ENCODE data around the gene EPHB1. TPM values are rescaled to one million over a fixed set of nuclear protein-coding genes. Genes with fewer than 3 reads are reported as not detected.

The EPHB1 gene
- total RNA-seq, 1 experiment from 2014 or later: 2.8 TPM

DNA sequence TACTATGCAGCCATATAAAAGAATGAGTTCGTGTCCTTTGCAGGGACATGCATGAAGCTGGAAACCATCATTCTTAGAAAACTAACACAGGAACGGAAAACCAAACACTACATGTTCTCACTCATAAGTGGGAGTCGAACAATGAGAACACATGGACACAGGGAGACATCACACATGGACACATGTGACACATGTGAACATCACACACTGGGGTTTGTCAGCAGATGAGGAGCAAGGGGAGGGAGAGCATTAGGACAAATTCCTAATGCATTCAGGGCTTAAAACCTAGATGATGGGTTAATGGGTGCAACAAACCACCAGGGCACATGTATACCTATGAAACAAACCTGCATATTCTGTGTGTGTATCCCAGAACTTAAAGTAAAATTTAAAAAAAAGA lies 408.0 kb downstream of the EPHB1 start:
- H3K4me3 Mint-ChIP-seq: no peak overlapping the region
- Histone ChIP-seq H3K4me1 (ENCODE audit: insufficient read depth, low read length) (no peaks in the 10 kb centered on the region), H3K9me3 (ENCODE audit: control insufficient read depth, low read depth, low read length) (no peaks in the 10 kb centered on the region), H3K27me3 (ENCODE audit: insufficient read depth, low read length) (no peaks in the 10 kb centered on the region), H2AFZ (ENCODE audit: low read length) (no peak overlapping the region), H3T11ph (ENCODE audit: low read length) (no peak overlapping the region), H3K23ac (ENCODE audit: insufficient read length, low read depth, low read length) (no peak overlapping the region), H3K4ac (ENCODE audit: low read depth, low read length) (no peak overlapping the region), H2BK15ac (ENCODE audit: low read depth, low read length) (no peak overlapping the region), H3K14ac (ENCODE audit: insufficient read depth, low read length) (no peak overlapping the region), H4K20me1 (ENCODE audit: control insufficient read depth, insufficient read depth, insufficient read length) (no peaks in the 10 kb centered on the region), H2BK120ac (ENCODE audit: low read depth, low read length, poor library complexity, severe bottlenecking) (no peak overlapping the region), H3K79me1 (ENCODE audit: insufficient read depth, low read depth, low read length, poor library complexity, severe bottlenecking) (no peaks in the 10 kb centered on the region), H3K79me2 (ENCODE audit: insufficient read depth, low read length) (no peaks in the 10 kb centered on the region), H4K5ac (ENCODE audit: insufficient read length, low read depth, low read length) (no peak overlapping the region), H3K23me2 (ENCODE audit: insufficient read length, low read depth, low read length, poor library complexity, severe bottlenecking) (no peaks in the 10 kb centered on the region), H2BK5ac (ENCODE audit: insufficient read length, low read length) (no peak overlapping the region), H2BK12ac (ENCODE audit: insufficient read length, low read depth, low read length) (no peak overlapping the region), H3K4me2 (ENCODE audit: insufficient read depth, insufficient read length, low read length) (no peak overlapping the region), H2BK20ac (ENCODE audit: low read depth, low read length, poor library complexity, severe bottlenecking) (no peak overlapping the region), H3K56ac (ENCODE audit: insufficient read length, low read depth, low read length) (no peak overlapping the region), H4K91ac (ENCODE audit: insufficient read length, low read depth, low read length) (no peak overlapping the region), H4K8ac (replicated peaks; ENCODE audit: insufficient read length, low read depth, low read length) (no peak overlapping the region), H2AK5ac (ENCODE audit: insufficient read length, low read length) (no peak overlapping the region), H3K18ac (ENCODE audit: insufficient read length, low read depth, low read length) (no peak overlapping the region), H3K9ac (ENCODE audit: extremely low read depth, insufficient read length, low read length) (no peak overlapping the region), H3K27ac (ENCODE audit: insufficient read length, low read depth, low read length) (no peak overlapping the region)
- peaks cover 4% of the 10 kb centered on the region; the same call in 1 of the 2 replicates for H3K27me3 Mint-ChIP-seq (ENCODE audit: low read depth)
- TF ChIP-seq, protein P1, sequence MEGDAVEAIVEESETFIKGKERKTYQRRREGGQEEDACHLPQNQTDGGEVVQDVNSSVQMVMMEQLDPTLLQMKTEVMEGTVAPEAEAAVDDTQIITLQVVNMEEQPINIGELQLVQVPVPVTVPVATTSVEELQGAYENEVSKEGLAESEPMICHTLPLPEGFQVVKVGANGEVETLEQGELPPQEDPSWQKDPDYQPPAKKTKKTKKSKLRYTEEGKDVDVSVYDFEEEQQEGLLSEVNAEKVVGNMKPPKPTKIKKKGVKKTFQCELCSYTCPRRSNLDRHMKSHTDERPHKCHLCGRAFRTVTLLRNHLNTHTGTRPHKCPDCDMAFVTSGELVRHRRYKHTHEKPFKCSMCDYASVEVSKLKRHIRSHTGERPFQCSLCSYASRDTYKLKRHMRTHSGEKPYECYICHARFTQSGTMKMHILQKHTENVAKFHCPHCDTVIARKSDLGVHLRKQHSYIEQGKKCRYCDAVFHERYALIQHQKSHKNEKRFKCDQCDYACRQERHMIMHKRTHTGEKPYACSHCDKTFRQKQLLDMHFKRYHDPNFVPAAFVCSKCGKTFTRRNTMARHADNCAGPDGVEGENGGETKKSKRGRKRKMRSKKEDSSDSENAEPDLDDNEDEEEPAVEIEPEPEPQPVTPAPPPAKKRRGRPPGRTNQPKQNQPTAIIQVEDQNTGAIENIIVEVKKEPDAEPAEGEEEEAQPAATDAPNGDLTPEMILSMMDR (conservative IDR thresholded peaks at IDR 0.05): no peak
- H3K9me3 Mint-ChIP-seq: no peaks in the 10 kb centered on the region; a peak in 1 of 5 replicates
- peaks cover 0 to 2% (median 0%) of the 10 kb centered on the region in 3 experiments; a peak in 1 of 7 replicates for H3K36me3 Mint-ChIP-seq (ENCODE audit: insufficient read depth in 1 of 3, low read depth in 3 of 3)
- no CpG with 5 or more reads among the region's 3 CpGs for WGBS (ENCODE audit: extremely low coverage, insufficient read length, low lambda C conversion rate)
- H3K27ac Mint-ChIP-seq: no peak overlapping the region
- no peak for DNase-seq
- H3K4me1 Mint-ChIP-seq: no peaks in the 10 kb centered on the region

Data from H9 (cell line).